ENCODE results near the gene OGN. TPM values are rescaled to one million over a fixed set of nuclear protein-coding genes. Genes with fewer than 3 reads are reported as not detected.

OGN gene
- total and polyA plus RNA-seq, 12 donors = 3.0 to 33.2 (median 14.4) TPM

GRCh38 chr9:92395617-92396016 is 8.8 kb downstream of the OGN start:
- Histone ChIP-seq H3K4me1 (replicated peaks in 1 of 2) (peaks cover 0 to 7% of the 10 kb centered on the region in 2 donors), H3K4me3 (no peak overlapping the region), H3K9me3 (replicated peaks in 1 of 3) (no peaks in the 10 kb centered on the region), H3K27me3 (no peaks in the 10 kb centered on the region), H3K27ac (no peak overlapping the region), H3K36me3 (replicated peaks in 1 of 2) (no peaks in the 10 kb centered on the region)
- intact Hi-C loops (cut with DNase I) = no loop called here
- WGBS, 4 donors = 87 to 100% (median 96%) methylated on average over 1 of the region's 1 CpG
- DNase-seq = no peak
- TF ChIP-seq CTCF (IDR thresholded peaks at IDR 0.05) = no peak
- no peak for TF ChIP-seq POLR2A (IDR thresholded peaks at IDR 0.05)

- no peak overlapping the region for H3K4me3 ChIP-seq
- peaks cover 0 to 7% of the 10 kb centered on the region in 2 donors for H3K4me1 ChIP-seq (replicated peaks in 1 of 2)
- H3K36me3 ChIP-seq (replicated peaks in 1 of 2) = no peaks in the 10 kb centered on the region
- H3K27ac ChIP-seq = peak overlapping the region in 1 of 5 donors; percentile 7
- TF ChIP-seq CTCF (IDR thresholded peaks at IDR 0.05) = no peak
- TF ChIP-seq POLR2A (IDR thresholded peaks at IDR 0.05) = no peak
- H3K9me3 ChIP-seq (replicated peaks in 1 of 3) = no peaks in the 10 kb centered on the region
- 11 to 26% (median 19%) methylated on average over 1 of the region's 1 CpG for WGBS, 4 donors
- intact Hi-C loops (cut with DNase I) = no loop called here
- no peaks in the 10 kb centered on the region for H3K27me3 ChIP-seq
- peak in 2 of 7 donors; percentile 16 to 18 for DNase-seq
Measured at GRCh38 chr9:92393686-92394085, 10.7 kb downstream of the OGN start.

GRCh38 chr9:92392690-92393089 is 11.7 kb downstream of the OGN start:
- no peak for DNase-seq
- 90 to 95% (median 93%) methylated on average over 2 of the region's 2 CpGs for WGBS, 4 donors
- Histone ChIP-seq H3K4me1 (replicated peaks in 1 of 2) (peaks cover 0 to 7% of the 10 kb centered on the region in 2 donors), H3K27ac (no peak overlapping the region), H3K27me3 (no peaks in the 10 kb centered on the region), H3K9me3 (replicated peaks in 1 of 3) (no peaks in the 10 kb centered on the region), H3K4me3 (no peak overlapping the region), H3K36me3 (replicated peaks in 1 of 2) (no peaks in the 10 kb centered on the region)
- no peak for TF ChIP-seq CTCF (IDR thresholded peaks at IDR 0.05)
- no peak for TF ChIP-seq POLR2A (IDR thresholded peaks at IDR 0.05)
- intact Hi-C loops (cut with DNase I) = no loop called here

GRCh38 chr9:92385953-92386352 is 18.4 kb downstream of the OGN start:
- peaks cover 0 to 6% of the 10 kb centered on the region in 2 donors for H3K4me1 ChIP-seq (replicated peaks in 1 of 2)
- no peaks in the 10 kb centered on the region for H3K27me3 ChIP-seq
- intact Hi-C loops (cut with DNase I) = no loop called here
- H3K36me3 ChIP-seq (replicated peaks in 1 of 2) = no peaks in the 10 kb centered on the region
- DNase-seq = no peak
- peak overlapping the region in 1 of 5 donors; percentile 6 for H3K27ac ChIP-seq
- WGBS, 4 donors = 84 to 95% (median 91%) methylated on average over 4 of the region's 4 CpGs
- no peak for TF ChIP-seq POLR2A (IDR thresholded peaks at IDR 0.05)
- no peak for TF ChIP-seq CTCF (IDR thresholded peaks at IDR 0.05)
- no peaks in the 10 kb centered on the region for H3K9me3 ChIP-seq (replicated peaks in 1 of 3)
- no peak overlapping the region for H3K4me3 ChIP-seq
